SK-N-SH treated with all-trans-retinoic acid at 6 μM for 48 hours (cell line): ENCODE measurements around the gene RGMA.

Experiments
- ATAC-seq: fragments of 200-7000 bp; cut with Tn5 transposase; 3 replicates; pipeline ENCODE4 v1.9.1; 2020; ENCODE audit warnings: mild to moderate bottlenecking, moderate library complexity
- BACH2 ChIP-seq: fragments of 250-450 bp; sonication (Bioruptor Pico); IDR thresholded peaks from 2 replicates; pipeline ENCODE4 v1.9.0; 2021; ENCODE audit warnings: mild to moderate bottlenecking, borderline replicate concordance
- CSDC2 ChIP-seq: fragments of 250-450 bp; sonication (Bioruptor Pico); IDR thresholded peaks from 2 replicates; pipeline ENCODE4 v1.5.0; 2020; ENCODE audit warnings: mild to moderate bottlenecking, moderate library complexity
- ESRRG ChIP-seq: fragments of 250-450 bp; sonication (Bioruptor Pico); IDR thresholded peaks from 2 replicates; pipeline ENCODE4 v1.6.1; 2021; ENCODE audit warnings: mild to moderate bottlenecking
- GLIS3 ChIP-seq: fragments of 250-450 bp; sonication (Bioruptor Pico); IDR thresholded peaks from 2 replicates; pipeline ENCODE4 v1.5.0; 2020; ENCODE audit warnings: mild to moderate bottlenecking, moderate library complexity
- ISL1 ChIP-seq: fragments of 250-450 bp; sonication (Bioruptor Pico); IDR thresholded peaks from 2 replicates; pipeline ENCODE4 v2.1.2; 2022; ENCODE audit warnings: mild to moderate bottlenecking, moderate library complexity
- OSR1 ChIP-seq: fragments of 250-450 bp; sonication (Bioruptor Pico); IDR thresholded peaks from 2 replicates; pipeline ENCODE4 v1.8.0; 2022; ENCODE audit warnings: moderate library complexity, mild to moderate bottlenecking, inconsistent platforms
- PPARA ChIP-seq: fragments of 250-450 bp; sonication (Bioruptor Pico); IDR thresholded peaks from 2 replicates; pipeline ENCODE4 v1.5.0; 2020; ENCODE audit warnings: mild to moderate bottlenecking, borderline replicate concordance
- SNAI2 ChIP-seq: fragments of 250-450 bp; sonication (Bioruptor Pico); IDR thresholded peaks from 2 replicates; pipeline ENCODE4 v1.5.0; 2020; ENCODE audit warnings: mild to moderate bottlenecking, moderate library complexity
- TCF4 ChIP-seq: fragments of 250-450 bp; sonication (Bioruptor Pico); IDR thresholded peaks from 2 replicates; pipeline ENCODE4 v1.8.0; 2021; ENCODE audit warnings: mild to moderate bottlenecking, moderate library complexity, borderline replicate concordance
- TOX ChIP-seq: fragments of 250-450 bp; sonication (Bioruptor Pico); IDR thresholded peaks from 2 replicates; pipeline ENCODE4 v1.8.0; 2021; ENCODE audit warnings: mild to moderate bottlenecking, moderate library complexity, borderline replicate concordance
- TSHZ2 ChIP-seq: fragments of 250-450 bp; sonication (Bioruptor Pico); IDR thresholded peaks from 2 replicates; pipeline ENCODE4 v1.5.0; 2020; ENCODE audit warnings: mild to moderate bottlenecking, moderate library complexity
- ZC3H10 ChIP-seq: fragments of 250-450 bp; sonication (Bioruptor Pico); IDR thresholded peaks from 2 replicates; pipeline ENCODE4 v1.5.1; 2021; ENCODE audit warnings: mild to moderate bottlenecking, moderate library complexity
- ZFP3 ChIP-seq: fragments of 250-450 bp; sonication (Bioruptor Pico); IDR thresholded peaks from 2 replicates; pipeline ENCODE4 v1.5.0; 2020; ENCODE audit warnings: mild to moderate bottlenecking, moderate library complexity
- ZFP30 ChIP-seq: fragments of 450-650 bp; formaldehyde crosslinking; IDR thresholded peaks from 2 replicates; pipeline ENCODE4 v1.5.0; 2022; ENCODE audit warnings: mild to moderate bottlenecking, moderate library complexity
- ZNF565 ChIP-seq: fragments of 450-650 bp; formaldehyde crosslinking; conservative IDR thresholded peaks from 2 replicates; pipeline ENCODE4 v1.5.0; 2020; ENCODE audit warnings: low read depth, mild to moderate bottlenecking, moderate library complexity
- ZNF70 ChIP-seq: fragments of 450-650 bp; formaldehyde crosslinking; IDR thresholded peaks from 2 replicates; pipeline ENCODE4 v1.5.0; 2020; ENCODE audit warnings: mild to moderate bottlenecking, moderate library complexity
- ZNF8 ChIP-seq: fragments of 450-650 bp; formaldehyde crosslinking; IDR thresholded peaks from 2 replicates; pipeline ENCODE4 v1.5.0; 2020; ENCODE audit warnings: mild to moderate bottlenecking, moderate library complexity
- TF ChIP-seq, protein P1 (sequence below): fragments of 250-450 bp; sonication (Bioruptor Pico); IDR thresholded peaks from 2 replicates; pipeline ENCODE4 v1.5.1; 2021; ENCODE audit warnings: mild to moderate bottlenecking, moderate library complexity
- TF ChIP-seq, protein P2 (sequence below): fragments of 250-450 bp; sonication (Bioruptor Pico); IDR thresholded peaks from 2 replicates; pipeline ENCODE4 v1.5.1; 2020; ENCODE audit warnings: low read depth, mild to moderate bottlenecking, moderate library complexity
- TF ChIP-seq, protein P3 (sequence below): fragments of 250-450 bp; sonication (Bioruptor Pico); IDR thresholded peaks from 2 replicates; pipeline ENCODE4 v1.8.0; 2020; ENCODE audit warnings: mild to moderate bottlenecking, moderate library complexity, borderline replicate concordance
- TF ChIP-seq, protein P4 (sequence below): fragments of 250-450 bp; sonication (Bioruptor Pico); IDR thresholded peaks from 2 replicates; pipeline ENCODE4 v1.8.0; 2021; ENCODE audit warnings: low read depth, mild to moderate bottlenecking, moderate library complexity, borderline replicate concordance

RGMA gene

GRCh38 chr15:93051236-93052089 is 37.5 kb downstream of the RGMA start:
- no peak for ATAC-seq
- TF ChIP-seq ZFP3 (no peak), TSHZ2 (CRISPR knock-in tag) (no peak), ZNF565 (CRISPR knock-in tag) (no peak), PPARA (CRISPR knock-in tag) (no peak), TCF4 (no peak), TOX (CRISPR knock-in tag) (no peak), GLIS3 (no peak)
- TF ChIP-seq, protein P1, sequence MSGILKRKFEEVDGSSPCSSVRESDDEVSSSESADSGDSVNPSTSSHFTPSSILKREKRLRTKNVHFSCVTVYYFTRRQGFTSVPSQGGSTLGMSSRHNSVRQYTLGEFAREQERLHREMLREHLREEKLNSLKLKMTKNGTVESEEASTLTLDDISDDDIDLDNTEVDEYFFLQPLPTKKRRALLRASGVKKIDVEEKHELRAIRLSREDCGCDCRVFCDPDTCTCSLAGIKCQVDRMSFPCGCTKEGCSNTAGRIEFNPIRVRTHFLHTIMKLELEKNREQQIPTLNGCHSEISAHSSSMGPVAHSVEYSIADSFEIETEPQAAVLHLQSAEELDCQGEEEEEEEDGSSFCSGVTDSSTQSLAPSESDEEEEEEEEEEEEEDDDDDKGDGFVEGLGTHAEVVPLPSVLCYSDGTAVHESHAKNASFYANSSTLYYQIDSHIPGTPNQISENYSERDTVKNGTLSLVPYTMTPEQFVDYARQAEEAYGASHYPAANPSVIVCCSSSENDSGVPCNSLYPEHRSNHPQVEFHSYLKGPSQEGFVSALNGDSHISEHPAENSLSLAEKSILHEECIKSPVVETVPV (CRISPR knock-in tag), result no peak

- no peak for TF ChIP-seq TOX (CRISPR knock-in tag)
- TF ChIP-seq, protein P2, sequence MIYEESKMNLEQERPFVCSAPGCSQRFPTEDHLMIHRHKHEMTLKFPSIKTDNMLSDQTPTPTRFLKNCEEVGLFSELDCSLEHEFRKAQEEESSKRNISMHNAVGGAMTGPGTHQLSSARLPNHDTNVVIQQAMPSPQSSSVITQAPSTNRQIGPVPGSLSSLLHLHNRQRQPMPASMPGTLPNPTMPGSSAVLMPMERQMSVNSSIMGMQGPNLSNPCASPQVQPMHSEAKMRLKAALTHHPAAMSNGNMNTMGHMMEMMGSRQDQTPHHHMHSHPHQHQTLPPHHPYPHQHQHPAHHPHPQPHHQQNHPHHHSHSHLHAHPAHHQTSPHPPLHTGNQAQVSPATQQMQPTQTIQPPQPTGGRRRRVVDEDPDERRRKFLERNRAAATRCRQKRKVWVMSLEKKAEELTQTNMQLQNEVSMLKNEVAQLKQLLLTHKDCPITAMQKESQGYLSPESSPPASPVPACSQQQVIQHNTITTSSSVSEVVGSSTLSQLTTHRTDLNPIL (CRISPR knock-in tag), result no peak
- no peak for TF ChIP-seq ZNF70 (CRISPR knock-in tag)
- no peak for TF ChIP-seq PPARA (CRISPR knock-in tag)
- no peak for TF ChIP-seq SNAI2 (CRISPR knock-in tag)
- TF ChIP-seq, protein P3, sequence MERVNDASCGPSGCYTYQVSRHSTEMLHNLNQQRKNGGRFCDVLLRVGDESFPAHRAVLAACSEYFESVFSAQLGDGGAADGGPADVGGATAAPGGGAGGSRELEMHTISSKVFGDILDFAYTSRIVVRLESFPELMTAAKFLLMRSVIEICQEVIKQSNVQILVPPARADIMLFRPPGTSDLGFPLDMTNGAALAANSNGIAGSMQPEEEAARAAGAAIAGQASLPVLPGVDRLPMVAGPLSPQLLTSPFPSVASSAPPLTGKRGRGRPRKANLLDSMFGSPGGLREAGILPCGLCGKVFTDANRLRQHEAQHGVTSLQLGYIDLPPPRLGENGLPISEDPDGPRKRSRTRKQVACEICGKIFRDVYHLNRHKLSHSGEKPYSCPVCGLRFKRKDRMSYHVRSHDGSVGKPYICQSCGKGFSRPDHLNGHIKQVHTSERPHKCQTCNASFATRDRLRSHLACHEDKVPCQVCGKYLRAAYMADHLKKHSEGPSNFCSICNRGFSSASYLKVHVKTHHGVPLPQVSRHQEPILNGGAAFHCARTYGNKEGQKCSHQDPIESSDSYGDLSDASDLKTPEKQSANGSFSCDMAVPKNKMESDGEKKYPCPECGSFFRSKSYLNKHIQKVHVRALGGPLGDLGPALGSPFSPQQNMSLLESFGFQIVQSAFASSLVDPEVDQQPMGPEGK (CRISPR knock-in tag), result no peak
- no peak for TF ChIP-seq ZFP30 (CRISPR knock-in tag)
- TF ChIP-seq, protein P1 (CRISPR knock-in tag), result no peak
- TF ChIP-seq TSHZ2 (CRISPR knock-in tag), result no peak
- no peak for TF ChIP-seq ZNF8 (CRISPR knock-in tag)
- TF ChIP-seq, protein P4, sequence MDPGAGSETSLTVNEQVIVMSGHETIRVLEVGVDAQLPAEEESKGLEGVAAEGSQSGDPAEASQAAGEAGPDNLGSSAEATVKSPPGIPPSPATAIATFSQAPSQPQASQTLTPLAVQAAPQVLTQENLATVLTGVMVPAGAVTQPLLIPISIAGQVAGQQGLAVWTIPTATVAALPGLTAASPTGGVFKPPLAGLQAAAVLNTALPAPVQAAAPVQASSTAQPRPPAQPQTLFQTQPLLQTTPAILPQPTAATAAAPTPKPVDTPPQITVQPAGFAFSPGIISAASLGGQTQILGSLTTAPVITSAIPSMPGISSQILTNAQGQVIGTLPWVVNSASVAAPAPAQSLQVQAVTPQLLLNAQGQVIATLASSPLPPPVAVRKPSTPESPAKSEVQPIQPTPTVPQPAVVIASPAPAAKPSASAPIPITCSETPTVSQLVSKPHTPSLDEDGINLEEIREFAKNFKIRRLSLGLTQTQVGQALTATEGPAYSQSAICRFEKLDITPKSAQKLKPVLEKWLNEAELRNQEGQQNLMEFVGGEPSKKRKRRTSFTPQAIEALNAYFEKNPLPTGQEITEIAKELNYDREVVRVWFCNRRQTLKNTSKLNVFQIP (CRISPR knock-in tag), result no peak
- no peak for TF ChIP-seq BACH2 (CRISPR knock-in tag)
- no peak for TF ChIP-seq ISL1 (CRISPR knock-in tag)
- TF ChIP-seq GLIS3, result no peak
- TF ChIP-seq ESRRG (CRISPR knock-in tag), result no peak
- TF ChIP-seq CSDC2 (CRISPR knock-in tag), result no peak
- no peak for TF ChIP-seq OSR1
- no peak for TF ChIP-seq ZNF565 (CRISPR knock-in tag)
- no peak for TF ChIP-seq ZC3H10 (CRISPR knock-in tag)
- no peak for ATAC-seq
Observed at GRCh38 chr15:93050648-93051047, 38.4 kb downstream of the RGMA start.
